HG02884 (cell line): ENCODE measurements around the gene HEBP2.
A peak's percentile ranks its signal among the peaks of the same experiment; 100 is the strongest.

Experiments used
- ATAC-seq: cut with Tn5 transposase; IDR thresholded peaks from one replicate; pipeline ENCODE4 v1.9.1; 2021; ENCODE audit warnings: mild to moderate bottlenecking, moderate library complexity; ENCODE audit not compliant: unreplicated experiment

Gene HEBP2

DNA sequence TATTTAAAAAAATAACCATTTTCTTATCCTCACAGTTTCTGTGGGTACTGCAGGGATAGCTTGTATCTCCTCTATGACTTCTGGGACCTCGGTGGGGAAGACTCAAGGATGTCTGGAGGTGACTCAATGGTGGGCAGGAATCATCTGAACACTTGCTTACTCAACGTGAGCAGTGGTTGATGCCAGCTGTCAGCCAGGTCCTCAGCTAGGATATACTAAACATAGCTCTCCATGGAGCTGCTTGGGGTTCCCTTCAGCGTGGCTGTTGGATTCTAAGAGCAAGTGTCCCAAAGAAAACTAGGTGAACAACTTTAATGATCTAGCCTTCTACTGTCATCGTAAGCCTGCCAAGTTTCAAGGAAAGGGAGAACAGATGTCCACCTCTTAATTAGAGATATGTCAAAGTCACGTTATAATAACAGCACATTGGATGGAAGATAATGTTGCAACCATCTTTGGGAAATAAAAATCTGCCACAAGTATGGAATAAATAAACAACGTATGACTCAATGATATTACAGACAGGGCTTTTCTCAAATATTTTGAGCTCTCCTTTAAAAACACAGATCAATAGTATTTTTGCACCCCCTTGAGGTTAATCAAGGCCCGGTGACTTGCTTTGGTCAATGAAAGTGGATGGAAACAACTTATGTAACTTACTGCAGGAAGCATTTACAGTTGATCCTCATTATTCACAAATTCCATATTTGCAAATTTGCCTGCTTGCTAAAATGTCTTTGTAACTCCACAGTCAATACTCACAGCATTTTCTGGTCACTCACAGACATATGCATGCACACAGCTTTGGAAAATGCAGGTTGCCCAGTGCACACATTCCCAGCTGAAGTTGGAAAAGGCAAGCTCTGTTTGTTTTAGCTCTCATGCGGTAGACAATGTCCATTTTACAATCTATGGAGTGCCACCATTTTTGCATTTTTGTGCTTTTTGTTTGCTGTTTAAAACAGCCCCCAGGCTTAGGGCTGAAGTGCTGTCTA lies 6.6 kb upstream of the HEBP2 start:
- ATAC-seq = no peak

DNA sequence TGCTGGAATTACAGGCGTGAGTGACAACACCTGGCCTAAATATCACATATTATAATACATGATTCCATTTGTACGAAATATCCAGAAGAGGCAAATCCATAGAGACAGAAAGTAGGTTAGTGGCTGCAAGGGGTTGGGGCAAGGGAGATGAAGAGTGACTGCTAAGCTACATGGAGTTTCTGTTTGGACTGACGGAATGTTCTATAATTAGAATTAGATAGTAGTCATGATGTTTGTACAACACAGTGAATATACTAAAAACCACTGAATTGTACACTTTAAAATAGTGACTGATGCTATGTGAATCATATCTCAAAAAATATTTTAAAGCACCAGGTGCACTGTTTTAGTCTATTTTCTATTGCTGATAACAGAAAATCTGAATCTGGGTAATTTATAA lies 3.7 kb upstream of the HEBP2 start:
- no peak for ATAC-seq

DNA sequence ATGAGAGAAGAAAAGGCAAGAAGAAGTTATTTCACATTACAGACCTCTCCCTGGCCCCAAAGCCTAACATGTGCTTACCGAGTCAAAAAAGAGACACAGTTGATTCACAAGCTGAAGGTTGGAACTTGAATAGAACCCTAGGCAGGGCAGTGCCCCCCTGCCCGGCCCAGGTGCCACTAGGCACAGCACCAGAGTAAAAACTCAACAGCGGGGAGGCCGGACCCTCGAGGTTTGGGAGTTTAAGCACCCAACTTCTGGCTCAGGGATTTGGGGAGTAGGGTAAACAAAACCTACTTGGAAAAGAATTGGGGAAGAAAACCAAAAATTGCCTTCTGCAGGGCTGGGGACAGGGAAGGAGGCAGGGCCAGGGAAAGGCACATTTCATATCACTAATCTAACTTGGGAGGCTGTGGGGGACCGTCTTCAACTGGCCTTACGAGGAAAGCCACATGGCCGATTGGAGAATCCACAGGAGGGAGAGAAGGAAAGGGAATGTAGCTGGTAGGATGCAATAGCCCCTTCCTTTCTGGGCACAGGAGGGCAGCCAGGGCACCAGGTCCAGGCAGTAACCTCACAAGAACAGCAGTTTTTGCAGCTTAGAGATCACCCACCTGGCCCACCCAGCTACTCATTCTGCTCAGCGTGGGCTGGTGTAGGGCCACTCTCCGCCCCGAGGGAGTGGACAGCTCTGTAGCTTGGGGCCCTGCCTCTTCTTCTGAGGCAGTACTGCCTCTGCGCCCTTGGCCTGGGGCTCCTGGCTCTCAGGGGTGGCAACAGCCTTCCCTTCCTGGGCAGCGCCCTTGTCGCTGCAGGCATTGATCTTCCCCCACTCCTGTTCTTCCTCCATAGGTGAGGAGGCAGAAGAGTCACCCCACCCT lies 1.8 kb upstream of the HEBP2 start:
- ATAC-seq = no peak

DNA sequence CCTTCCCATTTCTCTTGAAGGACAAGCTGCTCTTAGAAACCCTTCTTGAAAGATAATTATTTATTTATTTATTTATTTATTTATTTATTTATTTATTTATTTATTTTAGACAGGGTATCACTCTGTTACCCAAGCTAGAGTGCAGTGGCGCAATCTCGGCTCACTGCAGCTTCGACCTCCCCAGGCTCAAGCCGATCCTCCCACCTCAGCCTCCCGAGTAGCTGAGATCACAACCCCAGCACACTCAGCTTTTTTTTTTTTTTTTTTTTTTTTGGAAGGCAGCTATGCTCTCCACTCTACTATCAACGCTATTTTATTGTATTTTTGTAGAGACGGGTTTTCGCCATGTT lies 1.2 kb upstream of the HEBP2 start:
- ATAC-seq = no peak

DNA sequence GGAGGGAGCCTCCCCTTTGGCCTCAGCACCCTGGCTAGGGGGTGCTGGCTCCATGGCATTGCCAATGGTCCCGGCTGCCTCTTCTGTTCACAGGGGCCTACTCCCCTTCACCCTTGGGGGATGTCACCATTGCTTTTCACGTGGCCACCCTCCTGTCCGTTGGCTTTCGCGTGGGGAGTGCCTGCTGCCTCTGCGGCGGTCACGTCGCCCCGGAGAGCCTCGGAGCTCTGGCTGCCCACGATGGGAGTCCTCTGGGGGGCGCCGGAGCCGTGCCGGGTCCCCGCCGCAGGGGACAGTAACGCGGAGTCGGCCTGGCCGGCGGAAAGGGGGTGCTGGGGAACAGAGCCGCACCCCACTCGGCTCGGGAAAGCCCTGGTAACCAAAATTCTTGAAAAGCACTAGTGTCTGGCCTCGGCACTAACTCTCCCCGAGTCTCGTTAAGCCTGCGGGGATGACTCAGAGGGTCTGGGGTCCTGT lies 661 bp upstream of the HEBP2 start:
- ATAC-seq = peak; percentile 8

DNA sequence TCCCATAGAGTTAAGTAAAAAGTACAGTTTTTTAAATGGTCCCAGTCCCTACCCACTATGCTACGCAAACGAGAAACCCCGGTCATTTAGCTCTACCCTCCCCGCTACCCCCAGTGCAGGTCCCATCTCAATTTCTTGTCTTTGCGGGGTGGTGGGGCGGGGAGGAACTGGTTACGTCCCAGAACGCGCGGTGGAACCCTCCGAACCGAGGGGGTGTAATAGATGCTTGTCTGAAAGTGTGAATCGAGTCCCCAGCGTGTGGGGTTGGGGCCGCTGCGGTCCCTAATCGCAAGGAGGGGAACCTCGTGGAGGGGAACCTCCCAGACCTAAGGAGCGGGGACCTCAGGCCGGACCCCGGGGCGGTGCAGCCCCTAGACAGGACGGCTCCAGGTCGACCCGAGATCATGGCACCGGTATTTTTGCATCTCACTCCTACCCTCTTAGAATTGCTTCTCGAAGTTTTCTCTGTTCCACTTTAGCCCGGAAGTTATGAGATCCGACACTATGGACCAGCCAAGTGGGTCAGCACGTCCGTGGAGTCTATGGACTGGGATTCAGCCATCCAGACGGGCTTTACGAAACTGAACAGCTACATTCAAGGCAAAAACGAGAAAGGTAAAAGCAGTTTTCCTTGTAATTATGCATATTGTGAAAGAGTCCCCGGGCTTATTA lies 779 bp downstream of the HEBP2 start:
- no peak for ATAC-seq

DNA sequence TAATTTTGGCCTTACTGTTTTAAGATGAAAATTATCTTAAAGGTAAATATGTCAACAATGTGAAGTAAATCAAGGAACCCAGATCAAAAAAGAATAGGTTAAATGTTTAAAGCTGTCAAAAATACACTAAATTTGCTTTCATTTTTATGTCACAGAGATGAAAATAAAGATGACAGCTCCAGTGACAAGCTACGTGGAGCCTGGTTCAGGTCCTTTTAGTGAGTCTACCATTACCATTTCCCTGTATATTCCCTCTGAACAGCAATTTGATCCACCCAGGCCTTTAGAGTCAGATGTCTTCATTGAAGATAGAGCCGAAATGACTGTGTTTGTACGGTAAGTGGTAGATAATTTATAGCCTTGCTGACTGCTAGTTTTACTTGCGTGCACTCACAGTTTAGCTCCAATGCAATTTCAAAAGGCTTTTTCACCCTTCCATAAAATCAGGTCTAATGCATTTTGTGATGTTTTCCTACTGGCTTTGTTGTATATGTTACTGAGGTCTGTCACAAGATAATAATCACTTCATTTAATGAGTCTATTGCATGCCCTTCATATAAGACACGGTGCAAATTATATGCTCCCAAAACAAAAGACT lies 1.9 kb downstream of the HEBP2 start:
- ATAC-seq = no peak

DNA sequence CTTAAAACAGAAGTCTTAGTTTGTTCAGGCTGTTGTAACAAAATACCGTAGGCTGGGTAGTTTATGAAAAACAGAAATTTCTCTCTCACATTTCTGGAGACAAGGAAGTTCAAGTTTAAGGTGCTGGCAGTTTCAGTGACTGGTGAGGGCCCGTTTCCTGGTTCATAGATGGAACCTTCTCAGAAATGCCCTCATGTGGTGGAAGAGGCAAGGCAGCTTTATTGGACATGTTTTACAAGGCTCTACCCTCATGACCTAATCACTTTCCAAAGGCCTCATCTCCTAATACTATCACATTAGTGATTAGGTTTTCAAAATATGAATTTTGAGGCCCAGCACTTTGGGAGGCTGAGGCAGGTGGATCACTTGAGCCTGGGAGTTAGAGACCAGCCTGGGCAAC lies 2.4 kb downstream of the HEBP2 start:
- ATAC-seq = no peak

DNA sequence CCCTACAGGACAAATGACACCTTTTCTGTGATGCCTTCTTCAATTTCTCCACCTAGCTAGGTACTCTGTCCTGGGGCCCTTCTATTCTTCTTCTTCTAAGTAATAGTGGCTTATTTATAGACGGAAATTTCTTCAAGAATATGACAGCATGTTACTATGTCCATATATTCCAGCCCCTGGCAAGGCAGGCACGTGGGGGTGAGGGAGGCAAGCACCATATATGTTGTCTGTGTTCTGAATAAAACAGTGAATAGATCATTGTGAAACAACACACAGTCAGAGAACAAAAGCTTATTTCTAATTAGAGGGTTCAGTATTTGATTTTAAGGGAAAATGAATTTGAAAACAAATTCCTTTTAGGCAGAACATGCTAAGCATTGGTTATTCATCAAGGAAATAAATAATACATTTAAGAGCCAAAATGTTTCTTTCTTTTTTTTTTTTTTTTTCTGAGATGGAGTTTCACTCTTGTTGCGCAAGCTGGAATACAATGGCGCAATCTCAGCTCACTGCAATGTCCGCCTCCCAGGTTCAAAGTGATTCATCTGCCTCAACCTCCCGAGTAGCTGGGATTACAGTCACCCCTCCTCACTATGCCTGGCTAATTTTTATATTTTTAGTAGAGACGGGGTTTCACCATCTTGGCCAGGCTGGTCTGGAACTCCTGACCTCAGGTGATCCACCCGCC lies 6.2 kb downstream of the HEBP2 start:
- ATAC-seq = no peak

DNA sequence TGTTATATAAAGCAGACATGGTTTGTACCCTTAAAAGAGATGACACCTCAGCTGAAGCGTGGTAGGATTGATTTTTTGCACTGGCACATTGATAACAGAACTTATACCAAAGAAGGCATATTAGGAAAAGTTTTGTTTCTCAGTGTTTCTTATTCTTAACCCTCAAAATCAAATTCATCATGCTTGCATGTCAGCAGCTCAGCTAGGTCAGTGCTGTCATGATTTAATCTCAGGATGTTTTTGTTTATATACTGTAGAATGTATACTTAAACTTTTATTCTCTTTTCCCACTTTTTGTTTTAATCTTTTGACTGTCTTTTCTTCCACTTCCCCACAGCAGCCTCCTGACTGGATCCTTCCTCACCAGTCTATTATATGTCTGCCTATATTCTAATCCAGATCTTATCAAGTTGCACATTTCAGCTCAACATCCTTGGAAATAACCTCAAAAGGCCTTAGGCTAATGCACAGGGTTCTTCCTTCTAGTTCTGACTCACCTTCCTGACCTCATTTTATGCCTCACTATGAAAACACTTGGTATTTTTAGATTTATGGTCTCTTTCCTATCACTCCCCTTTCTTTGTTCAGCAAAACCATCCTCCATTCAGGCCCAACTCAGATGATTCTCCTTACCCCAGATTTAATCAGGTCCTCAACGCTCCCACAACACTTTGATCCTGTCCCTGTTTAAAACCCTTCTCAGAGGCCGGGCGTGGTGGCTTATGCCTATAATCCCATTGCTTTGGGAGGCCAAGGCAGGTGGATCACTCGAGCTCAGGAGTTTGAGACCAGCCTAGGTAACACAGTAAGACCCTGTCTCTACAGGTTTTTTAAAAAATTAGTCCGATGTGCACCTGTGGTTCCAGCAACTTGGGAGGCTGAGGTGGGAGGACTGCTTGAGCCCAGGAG lies 7.2 kb downstream of the HEBP2 start:
- peak; percentile 88 for ATAC-seq

DNA sequence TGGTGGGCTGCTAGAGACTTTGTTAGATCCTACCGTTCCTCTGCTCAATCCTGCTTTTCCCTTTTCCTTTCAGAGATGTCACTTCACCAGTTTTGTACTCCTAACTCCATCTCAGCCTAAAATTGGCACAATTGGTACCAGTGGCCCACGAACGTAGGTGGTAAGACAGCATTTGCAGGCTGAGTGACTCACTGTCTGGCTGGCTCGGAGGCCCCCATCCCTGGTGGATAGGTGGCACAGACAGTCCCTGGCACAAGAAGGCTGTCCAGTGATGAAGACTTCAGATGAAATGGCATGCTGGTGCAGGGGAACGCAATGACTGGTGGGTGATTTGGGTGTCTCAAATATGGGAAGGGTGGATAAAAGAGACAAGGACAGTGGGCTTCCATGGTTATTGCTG lies 11.1 kb downstream of the HEBP2 start:
- no peak for ATAC-seq

DNA sequence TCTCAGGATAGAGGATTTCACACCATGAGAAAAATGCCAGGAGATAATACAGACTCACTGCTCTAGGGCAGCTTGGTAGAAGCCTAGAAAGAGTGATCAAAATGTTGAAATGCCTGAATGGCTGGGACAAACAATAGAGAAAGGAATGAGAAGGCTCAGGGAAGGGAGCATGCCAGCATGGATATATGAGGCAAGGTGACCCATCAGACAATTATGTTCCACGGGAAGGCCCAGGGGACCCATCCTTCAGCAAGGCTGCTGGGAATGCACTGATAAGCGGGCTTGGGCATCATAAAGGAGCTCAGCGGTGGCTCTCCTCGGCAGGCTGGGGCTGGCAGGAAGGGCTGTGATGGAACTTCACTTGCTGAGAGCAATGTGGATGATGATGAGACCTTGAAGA lies 12.2 kb downstream of the HEBP2 start:
- ATAC-seq = no peak

DNA sequence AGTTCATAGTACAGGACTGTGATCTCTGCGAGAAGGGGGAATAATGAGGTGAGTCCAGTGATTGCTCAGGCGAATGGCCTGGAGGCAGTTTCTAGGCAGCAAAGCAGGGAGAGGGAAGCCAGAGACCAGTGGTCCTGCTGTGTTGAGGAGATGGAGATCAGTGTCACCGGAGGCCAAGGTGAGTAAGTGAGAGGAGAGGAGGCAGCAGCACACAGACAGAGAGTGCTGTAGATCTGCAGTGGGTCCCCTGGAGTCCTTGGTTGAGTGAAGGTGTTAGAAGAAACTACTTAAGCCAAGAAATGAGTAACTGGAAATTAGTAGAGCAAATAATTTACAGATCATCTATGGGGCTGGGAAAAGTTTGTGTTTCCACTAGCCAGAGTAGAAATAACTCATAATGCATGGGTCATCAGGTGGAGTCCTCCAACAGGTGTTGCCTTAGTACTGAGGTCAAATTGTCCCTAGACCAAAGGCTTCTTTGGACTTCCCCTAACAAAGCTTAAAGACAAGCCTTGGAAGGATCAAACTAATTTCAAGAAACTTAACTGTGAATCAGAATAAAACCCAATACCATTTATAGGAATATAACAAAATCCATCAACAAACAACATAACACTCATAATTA lies 13.6 kb downstream of the HEBP2 start:
- no peak for ATAC-seq

DNA sequence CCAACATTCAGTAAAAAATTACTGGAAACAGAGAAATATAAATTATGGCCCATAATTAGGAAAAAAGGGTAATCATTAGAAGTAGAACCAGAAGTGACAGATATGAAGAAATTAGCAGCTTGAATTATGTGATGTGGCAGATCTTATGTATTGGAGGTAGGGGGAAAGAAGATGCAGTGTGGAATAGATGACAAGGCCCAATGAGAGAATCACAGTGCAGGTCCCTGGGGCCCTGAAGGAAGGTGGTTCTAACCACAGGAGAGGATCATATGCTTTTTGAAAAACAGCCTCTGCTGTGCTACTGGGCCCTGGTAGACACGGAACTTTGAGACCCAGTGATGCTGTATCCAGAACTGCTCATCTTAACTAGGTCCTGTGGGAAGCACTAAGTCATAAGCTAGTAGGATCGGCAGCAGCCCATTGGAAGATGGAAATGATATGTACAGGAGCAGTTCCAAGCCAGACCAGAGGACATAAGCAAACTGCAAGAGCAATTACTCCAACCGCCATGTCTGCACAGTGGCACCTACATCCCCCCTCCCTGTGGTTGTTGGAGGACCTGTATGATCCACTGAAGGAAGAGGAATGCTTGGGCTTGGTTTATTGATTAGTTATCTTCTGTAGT lies 14.2 kb downstream of the HEBP2 start:
- ATAC-seq = no peak

DNA sequence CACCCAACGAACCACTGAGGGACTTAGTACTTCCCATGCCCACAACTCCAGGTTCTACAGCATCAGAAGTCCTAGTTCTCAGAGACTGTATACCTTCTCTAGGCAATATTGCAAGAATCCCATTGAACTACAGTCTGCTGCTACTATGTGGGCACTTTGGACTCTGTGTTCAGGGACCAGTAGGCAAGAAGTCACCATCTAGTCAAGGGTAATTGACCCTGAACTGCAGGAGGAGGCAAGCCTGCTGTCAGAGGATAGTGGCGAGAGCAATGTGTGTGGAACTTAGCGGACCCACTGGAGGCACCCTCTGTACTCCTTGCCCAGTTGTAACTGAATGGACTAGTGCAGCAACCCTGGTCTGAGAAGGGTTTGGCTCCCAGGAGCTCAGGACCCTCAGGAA lies 15.7 kb downstream of the HEBP2 start:
- ATAC-seq = no peak

DNA sequence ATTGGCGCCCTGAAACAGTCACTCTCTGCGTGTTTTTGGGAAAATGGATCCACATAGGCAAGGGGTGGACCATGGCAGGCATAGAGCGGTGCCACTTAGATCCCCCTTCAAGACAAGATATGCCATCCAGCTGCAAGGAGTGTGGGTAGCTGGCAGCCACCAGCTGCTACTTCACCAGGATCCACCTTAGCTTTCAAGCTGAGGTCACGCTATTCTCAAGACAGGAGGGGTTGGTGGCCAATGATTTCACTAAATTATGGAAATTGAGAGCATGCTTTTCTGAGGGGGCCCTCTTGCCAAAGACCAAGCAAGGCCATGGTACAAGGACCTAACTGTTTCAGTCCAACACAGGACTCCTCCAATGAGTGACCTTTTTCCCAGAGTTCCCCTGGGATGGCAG lies 16.3 kb downstream of the HEBP2 start:
- ATAC-seq = no peak

DNA sequence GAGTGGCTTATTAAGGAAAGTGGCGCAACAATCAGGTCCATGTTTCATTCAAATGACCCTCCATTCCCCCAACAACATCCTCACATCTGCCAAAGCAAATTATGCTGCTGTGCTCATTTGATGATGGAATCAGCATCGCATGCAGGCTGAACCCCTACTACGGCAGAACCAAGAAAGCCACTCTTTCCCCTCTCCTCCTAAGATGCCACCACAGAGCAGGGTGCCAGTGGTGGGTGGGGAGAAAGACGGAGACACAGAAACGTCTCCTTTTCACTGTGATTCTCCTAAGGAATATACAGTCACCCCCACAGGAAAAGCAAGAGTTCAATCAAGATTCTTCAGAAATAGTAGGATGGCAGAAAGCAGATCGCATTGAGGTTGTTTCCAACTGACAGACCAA lies 17.1 kb downstream of the HEBP2 start:
- no peak for ATAC-seq

DNA sequence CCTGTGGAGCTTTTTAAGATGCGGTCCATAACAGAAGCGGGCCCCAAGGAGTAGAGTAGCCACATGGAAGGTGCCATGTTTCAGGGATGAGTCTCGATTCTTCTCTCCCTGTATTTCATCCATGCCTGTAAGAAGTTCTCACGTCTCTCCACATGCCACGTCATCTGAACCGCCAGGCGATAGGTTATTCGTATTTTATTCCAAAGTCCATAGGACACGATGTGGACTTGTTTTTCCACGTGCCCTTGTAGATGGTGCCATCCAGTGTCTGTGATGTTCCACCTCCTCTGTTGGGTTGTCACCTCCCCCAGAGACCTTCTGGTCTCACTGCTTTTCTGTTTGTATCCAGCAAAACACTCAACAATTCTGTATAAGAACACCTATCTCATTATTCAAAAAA lies 17.6 kb downstream of the HEBP2 start:
- no peak for ATAC-seq
